ENCODE results near the gene C10orf90.
A peak's percentile ranks its signal among the peaks of the same experiment; 100 is the strongest.
"Not testable (repeated sequence)": the region's sequence is repeated elsewhere in the genome, so short reads cannot be mapped to it uniquely, and the experiment has no call there.

The C10orf90 gene

GRCh38 chr10:126387931-126388911 is 282.3 kb downstream of the C10orf90 start, which contains the start of gene ADAM12:
ADAM12 (minus strand) TSS chr10:126388477; CDS start chr10:126388145, 332 bp downstream.
- DNase-seq, result peak; percentile 24

GRCh38 chr10:126387041-126387921 is 283.2 kb downstream of the C10orf90 start:
- peak; percentile 44 for DNase-seq

GRCh38 chr10:126384269-126384873 is 286.1 kb downstream of the C10orf90 start:
- DNase-seq, result no peak

GRCh38 chr10:126380352-126381076 is 290.0 kb downstream of the C10orf90 start:
- DNase-seq, result no peak

GRCh38 chr10:126379166-126379565 is 291.3 kb downstream of the C10orf90 start:
- not testable (repeated sequence) for DNase-seq

- DNase-seq, result no peak
Observed at GRCh38 chr10:126376956-126377355, 293.5 kb downstream of the C10orf90 start.

- DNase-seq, result no peak
Observed at GRCh38 chr10:126375926-126376554, 294.5 kb downstream of the C10orf90 start.

- no peak for DNase-seq
Observed at GRCh38 chr10:126375299-126375698, 295.2 kb downstream of the C10orf90 start.

All from central memory CD4-positive, alpha-beta T cell (primary cell).